GM12875 (cell line): ENCODE results near the gene IQCM.

Source experiments
- H3K4me3 ChIP-seq: one replicate; pipeline ENCODE4 v1.5.1; 2011; ENCODE audit warnings: low read depth, low read length, control low read depth
- TF ChIP-seq, protein P1 (sequence below): IDR thresholded peaks from 2 replicates; pipeline ENCODE4 v1.5.1; 2011; ENCODE audit warnings: low read depth, mild to moderate bottlenecking, control low read depth, inconsistent platforms, low read length, moderate library complexity, borderline replicate concordance; ENCODE audit not compliant: insufficient read depth

The IQCM gene

DNA sequence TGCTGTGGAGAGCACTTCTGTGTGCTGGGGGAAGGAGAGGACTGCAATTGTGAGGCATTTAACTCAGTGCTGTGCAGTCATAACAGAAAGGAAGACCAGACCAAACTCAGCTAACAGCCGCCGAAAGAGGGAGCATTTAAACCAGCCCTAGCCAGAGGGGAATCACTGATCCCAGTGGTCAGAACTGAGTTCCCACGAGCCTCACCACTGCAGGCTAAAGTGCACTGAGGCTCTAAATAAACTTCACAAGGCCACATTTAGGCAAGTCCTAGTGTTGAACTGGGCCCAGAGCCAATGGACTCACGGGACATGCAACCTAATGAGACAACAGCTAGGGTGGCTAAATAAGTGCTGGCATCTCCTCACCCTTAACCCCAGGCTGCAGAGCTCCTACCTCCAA, 20.4 kb downstream of the IQCM start:
- TF ChIP-seq, protein P1, sequence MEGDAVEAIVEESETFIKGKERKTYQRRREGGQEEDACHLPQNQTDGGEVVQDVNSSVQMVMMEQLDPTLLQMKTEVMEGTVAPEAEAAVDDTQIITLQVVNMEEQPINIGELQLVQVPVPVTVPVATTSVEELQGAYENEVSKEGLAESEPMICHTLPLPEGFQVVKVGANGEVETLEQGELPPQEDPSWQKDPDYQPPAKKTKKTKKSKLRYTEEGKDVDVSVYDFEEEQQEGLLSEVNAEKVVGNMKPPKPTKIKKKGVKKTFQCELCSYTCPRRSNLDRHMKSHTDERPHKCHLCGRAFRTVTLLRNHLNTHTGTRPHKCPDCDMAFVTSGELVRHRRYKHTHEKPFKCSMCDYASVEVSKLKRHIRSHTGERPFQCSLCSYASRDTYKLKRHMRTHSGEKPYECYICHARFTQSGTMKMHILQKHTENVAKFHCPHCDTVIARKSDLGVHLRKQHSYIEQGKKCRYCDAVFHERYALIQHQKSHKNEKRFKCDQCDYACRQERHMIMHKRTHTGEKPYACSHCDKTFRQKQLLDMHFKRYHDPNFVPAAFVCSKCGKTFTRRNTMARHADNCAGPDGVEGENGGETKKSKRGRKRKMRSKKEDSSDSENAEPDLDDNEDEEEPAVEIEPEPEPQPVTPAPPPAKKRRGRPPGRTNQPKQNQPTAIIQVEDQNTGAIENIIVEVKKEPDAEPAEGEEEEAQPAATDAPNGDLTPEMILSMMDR = no peak

DNA sequence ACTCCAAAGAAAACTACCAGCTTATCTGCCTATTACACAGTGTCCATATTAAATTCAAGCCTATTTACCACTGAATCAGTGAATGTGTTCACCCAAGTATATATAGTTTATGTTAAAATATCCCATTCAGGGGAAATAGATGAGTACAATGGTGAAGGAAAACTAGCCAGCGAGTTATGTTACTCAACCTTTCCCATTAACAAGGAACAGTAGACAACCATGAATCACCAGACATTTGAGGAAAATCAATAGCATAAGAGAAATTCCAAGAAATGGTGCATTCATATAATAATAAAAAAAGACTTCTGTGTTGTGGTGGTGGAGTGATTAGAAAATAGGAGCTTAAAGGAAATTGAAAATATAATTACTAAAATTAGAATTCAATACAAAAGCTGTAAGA, 21.3 kb downstream of the IQCM start:
- no peak overlapping the region for H3K4me3 ChIP-seq
- TF ChIP-seq, protein P1 = no peak

More for the DNA sequence above, 20.4 kb downstream of the IQCM start:
- H3K4me3 ChIP-seq = no peak overlapping the region

DNA sequence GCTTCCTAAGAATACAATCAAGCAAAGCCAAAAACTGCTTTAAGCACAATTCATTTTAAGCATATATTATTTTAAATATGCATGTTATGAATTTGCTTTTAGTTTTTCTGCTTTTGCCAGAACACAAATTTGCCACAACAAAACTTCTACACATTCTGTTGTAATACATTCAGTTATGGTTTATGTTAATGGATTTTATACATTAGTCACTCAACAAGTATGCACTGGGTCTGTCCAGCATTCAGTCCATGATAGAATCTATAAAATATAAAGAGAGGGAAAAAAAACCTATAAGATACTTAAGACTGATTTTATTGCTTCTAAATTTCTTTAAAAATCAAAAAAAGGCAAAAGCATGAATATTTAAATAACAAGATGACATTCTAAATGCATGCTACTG, 22.2 kb downstream of the IQCM start:
- no peak overlapping the region for H3K4me3 ChIP-seq
- TF ChIP-seq, protein P1 = no peak

DNA sequence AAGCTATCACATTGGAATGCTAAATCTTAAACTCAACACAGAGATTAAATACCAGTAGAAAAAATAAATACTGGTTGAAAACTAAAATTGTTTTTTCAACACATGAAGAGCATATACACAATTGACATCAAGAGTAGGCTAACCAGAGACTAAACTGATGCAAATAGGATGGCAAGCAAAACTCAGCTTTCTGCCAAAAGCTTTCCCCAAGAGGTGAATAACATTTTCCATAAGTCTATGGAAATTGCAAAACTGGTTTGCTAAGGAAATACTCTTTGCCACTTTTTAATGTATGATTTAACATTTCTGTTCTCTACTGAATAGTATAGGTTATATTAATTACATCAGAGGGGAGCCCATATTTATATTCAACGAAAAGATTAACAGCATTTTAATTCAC, 23.8 kb downstream of the IQCM start:
- H3K4me3 ChIP-seq = no peak overlapping the region
- TF ChIP-seq, protein P1 = no peak

DNA sequence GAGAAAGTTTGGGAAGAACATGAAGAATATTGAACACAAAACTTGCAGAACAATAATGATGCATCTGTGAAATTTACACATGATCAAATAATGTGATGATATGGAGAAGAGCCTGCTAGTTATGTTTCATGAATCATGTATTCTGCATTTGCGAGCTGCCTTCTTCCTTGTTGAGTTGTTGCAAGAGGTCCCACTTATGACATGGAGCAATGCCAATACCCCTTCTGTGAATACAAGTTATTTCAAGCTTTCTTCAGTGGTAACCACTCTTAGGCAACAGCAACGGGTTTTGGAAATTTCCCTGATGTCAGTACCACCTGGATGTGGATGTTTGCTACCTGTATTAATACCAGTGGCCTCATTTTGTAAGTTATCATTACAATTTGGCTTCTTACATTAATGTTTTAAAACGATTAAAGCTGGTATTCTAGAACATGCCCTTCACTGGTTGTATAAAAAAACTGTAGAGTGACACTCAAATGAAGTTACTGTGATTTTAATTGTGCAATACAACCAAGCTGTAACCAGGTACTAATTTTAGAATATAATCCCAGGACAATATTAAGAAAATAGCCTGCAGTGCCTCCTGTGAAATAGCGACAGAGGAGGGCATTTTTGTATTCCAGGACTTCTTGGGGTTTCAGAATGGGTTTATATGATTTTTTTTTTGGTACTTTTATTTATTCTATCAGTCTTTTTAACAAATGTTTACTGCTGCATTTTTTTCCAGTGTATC, 25.3 kb downstream of the IQCM start:
- no peak overlapping the region for H3K4me3 ChIP-seq
- TF ChIP-seq, protein P1 = no peak

DNA sequence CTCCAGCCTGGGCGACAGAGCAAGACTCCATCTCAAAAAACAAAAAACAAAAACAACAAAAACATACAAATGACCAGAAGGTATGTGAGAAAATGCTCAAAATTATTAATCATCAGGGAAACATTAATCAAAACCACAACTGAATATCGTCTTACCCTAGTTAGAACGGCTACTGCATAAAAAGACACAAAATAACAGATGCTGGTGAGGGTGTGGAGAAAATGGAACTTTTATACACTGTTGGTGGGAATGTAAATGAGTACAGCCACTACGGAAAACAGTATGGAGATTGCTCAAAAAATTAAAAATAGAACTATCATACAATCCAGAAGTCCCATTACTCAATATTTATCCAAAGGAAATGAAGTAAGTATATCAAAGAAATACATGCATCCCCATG, 27.3 kb downstream of the IQCM start:
- H3K4me3 ChIP-seq = no peak overlapping the region
- TF ChIP-seq, protein P1 = no peak

DNA sequence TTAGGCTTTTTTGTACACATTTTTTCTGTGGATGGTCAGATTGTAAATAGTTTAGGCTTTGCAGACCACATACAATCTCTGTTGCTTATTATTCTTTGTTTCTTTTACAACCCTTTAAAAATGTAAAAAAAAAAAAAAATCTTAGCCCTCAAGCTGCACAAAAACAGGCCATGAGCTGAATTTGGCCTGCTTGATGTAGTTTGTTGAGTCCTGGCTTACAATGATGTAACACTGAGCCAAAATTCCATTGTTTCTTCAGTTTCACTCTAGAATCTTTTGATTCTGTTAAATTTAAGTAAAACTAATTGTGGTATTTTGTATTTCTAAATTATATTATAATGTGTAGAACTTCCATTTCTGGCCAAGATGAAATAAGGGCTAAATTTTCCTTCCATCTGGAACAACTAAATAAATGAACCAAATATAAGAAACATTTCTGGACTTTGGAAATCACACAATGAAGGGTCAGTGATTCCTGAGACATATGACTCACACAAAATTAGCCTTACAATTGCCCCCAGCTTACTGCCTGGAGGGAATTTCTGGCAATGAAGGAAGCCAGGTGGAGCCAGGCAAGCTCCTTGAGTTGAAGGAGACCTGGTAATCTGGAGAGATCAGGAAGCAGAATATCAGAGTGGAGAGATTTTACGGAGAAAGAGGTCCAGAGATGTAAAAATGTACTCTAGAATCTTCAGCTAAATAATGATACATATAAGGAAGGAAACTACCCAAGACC, 29.8 kb downstream of the IQCM start:
- TF ChIP-seq, protein P1 = no peak
- H3K4me3 ChIP-seq = no peak overlapping the region
